Measurements from ENCODE around the gene EEFSEC. TPM values are rescaled to one million over a fixed set of nuclear protein-coding genes. Genes with fewer than 3 reads are reported as not detected.

The EEFSEC gene
- total RNA-seq, 1 experiment from 2014 or later, result 9.5 TPM

GRCh38 chr3:128227507-128227906 lies 74.2 kb downstream of the EEFSEC start:
- peaks cover 4% of the 10 kb centered on the region for H4K20me1 ChIP-seq (ENCODE audit: control insufficient read depth, insufficient read depth, insufficient read length)
- H3K36me3 Mint-ChIP-seq (ENCODE audit: insufficient read depth in 1 of 3, low read depth in 3 of 3), result peaks cover 8 to 18% (median 10%) of the 10 kb centered on the region in 3 experiments; a peak in 5 of 7 replicates
- peaks cover 27 to 30% of the 10 kb centered on the region in 2 experiments for H3K4me1 Mint-ChIP-seq

More at GRCh38 chr3:128227507-128227906, 74.2 kb downstream of the EEFSEC start:
- H3K9me3 ChIP-seq (ENCODE audit: control insufficient read depth, low read depth, low read length), result peaks cover 12% of the 10 kb centered on the region
- no peak overlapping the region for H2BK12ac ChIP-seq (ENCODE audit: insufficient read length, low read depth, low read length)
- no peak overlapping the region for H4K5ac ChIP-seq (ENCODE audit: insufficient read length, low read depth, low read length)
- no peak overlapping the region for H3K9ac ChIP-seq (ENCODE audit: extremely low read depth, insufficient read length, low read length)
- no peak overlapping the region for H3K18ac ChIP-seq (ENCODE audit: insufficient read length, low read depth, low read length)
- no peak overlapping the region for H2AFZ ChIP-seq (ENCODE audit: low read length)
- no peak overlapping the region for H3T11ph ChIP-seq (ENCODE audit: low read length)
- TF ChIP-seq, protein P1, sequence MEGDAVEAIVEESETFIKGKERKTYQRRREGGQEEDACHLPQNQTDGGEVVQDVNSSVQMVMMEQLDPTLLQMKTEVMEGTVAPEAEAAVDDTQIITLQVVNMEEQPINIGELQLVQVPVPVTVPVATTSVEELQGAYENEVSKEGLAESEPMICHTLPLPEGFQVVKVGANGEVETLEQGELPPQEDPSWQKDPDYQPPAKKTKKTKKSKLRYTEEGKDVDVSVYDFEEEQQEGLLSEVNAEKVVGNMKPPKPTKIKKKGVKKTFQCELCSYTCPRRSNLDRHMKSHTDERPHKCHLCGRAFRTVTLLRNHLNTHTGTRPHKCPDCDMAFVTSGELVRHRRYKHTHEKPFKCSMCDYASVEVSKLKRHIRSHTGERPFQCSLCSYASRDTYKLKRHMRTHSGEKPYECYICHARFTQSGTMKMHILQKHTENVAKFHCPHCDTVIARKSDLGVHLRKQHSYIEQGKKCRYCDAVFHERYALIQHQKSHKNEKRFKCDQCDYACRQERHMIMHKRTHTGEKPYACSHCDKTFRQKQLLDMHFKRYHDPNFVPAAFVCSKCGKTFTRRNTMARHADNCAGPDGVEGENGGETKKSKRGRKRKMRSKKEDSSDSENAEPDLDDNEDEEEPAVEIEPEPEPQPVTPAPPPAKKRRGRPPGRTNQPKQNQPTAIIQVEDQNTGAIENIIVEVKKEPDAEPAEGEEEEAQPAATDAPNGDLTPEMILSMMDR (conservative IDR thresholded peaks at IDR 0.05), result no peak
- no peaks in the 10 kb centered on the region for H3K23me2 ChIP-seq (ENCODE audit: insufficient read length, low read depth, low read length, poor library complexity, severe bottlenecking)
- no peak overlapping the region for H3K4me3 Mint-ChIP-seq
- 0 out of 2 replicates have a peak, but pooled peaks cover 3% of the 10 kb centered on the region for H3K4me1 ChIP-seq (ENCODE audit: insufficient read depth, low read length)
- peaks cover 4% of the 10 kb centered on the region for H3K27me3 Mint-ChIP-seq (ENCODE audit: low read depth)
- H3K4ac ChIP-seq (ENCODE audit: low read depth, low read length), result no peak overlapping the region
- no peak overlapping the region for H3K27ac ChIP-seq (ENCODE audit: insufficient read length, low read depth, low read length)
- no peaks in the 10 kb centered on the region for H3K79me2 ChIP-seq (ENCODE audit: insufficient read depth, low read length)
- no peak overlapping the region for H4K91ac ChIP-seq (ENCODE audit: insufficient read length, low read depth, low read length)
- H2AK5ac ChIP-seq (ENCODE audit: insufficient read length, low read length), result no peak overlapping the region
- no peak overlapping the region for H3K23ac ChIP-seq (ENCODE audit: insufficient read length, low read depth, low read length)
- H3K27ac Mint-ChIP-seq, result no peak overlapping the region; a peak in 2 of 7 replicates
- no peaks in the 10 kb centered on the region for H3K79me1 ChIP-seq (ENCODE audit: insufficient read depth, low read depth, low read length, poor library complexity, severe bottlenecking)
- no peak overlapping the region for H4K8ac ChIP-seq (replicated peaks; ENCODE audit: insufficient read length, low read depth, low read length)
- WGBS (ENCODE audit: extremely low coverage, insufficient read length, low lambda C conversion rate), result no CpG with 5 or more reads among the region's 4 CpGs
- no peak overlapping the region for H2BK120ac ChIP-seq (ENCODE audit: low read depth, low read length, poor library complexity, severe bottlenecking)
- H3K14ac ChIP-seq (ENCODE audit: insufficient read depth, low read length), result no peak overlapping the region
- H2BK20ac ChIP-seq (ENCODE audit: low read depth, low read length, poor library complexity, severe bottlenecking), result no peak overlapping the region
- no peak overlapping the region for H2BK15ac ChIP-seq (ENCODE audit: low read depth, low read length)
- peaks cover 18% of the 10 kb centered on the region in 2 experiments for H3K9me3 Mint-ChIP-seq
- no peak for DNase-seq
- no peak overlapping the region for H3K4me2 ChIP-seq (ENCODE audit: insufficient read depth, insufficient read length, low read length)
- no peaks in the 10 kb centered on the region for H3K27me3 ChIP-seq (ENCODE audit: insufficient read depth, low read length)
- no peak overlapping the region for H2BK5ac ChIP-seq (ENCODE audit: insufficient read length, low read length)
- H3K56ac ChIP-seq (ENCODE audit: insufficient read length, low read depth, low read length), result no peak overlapping the region
